ENCODE data around the gene PDGFD.

PDGFD gene

GRCh38 chr11:104148074-104148473 is 15.9 kb downstream of the PDGFD start:
- no peak for TF ChIP-seq CTCF (conservative IDR thresholded peaks at IDR 0.05; ENCODE audit: control insufficient read depth, insufficient read depth, low read depth, low read length)
- H3K4me3 ChIP-seq (ENCODE audit: control insufficient read depth, low read depth, low read length): no peak overlapping the region
- DNase-seq (ENCODE audit: low read depth): peak; percentile 90

DNA sequence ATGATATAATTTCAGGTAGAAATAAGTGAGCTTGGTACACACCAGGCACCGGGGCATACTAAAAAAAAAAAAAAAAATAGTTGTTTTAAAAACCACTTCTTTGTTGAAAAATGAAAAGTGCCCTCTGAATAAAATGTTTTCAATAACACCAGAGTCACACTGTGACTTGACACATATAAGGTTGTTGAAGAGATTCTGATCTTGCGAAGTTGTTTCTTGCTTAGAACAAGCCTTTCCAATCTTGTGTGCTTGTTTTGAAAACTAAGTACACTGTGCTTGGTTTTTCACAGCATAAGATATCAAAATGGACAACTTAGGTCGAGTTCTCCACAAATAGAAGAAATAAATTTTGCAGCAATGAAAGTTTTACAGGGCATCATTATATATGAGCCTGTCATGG is 17.0 kb downstream of the PDGFD start:
- H3K4me3 ChIP-seq (ENCODE audit: control insufficient read depth, low read depth, low read length): no peak overlapping the region
- no peak for DNase-seq (ENCODE audit: low read depth)
- TF ChIP-seq CTCF (conservative IDR thresholded peaks at IDR 0.05; ENCODE audit: control insufficient read depth, insufficient read depth, low read depth, low read length): no peak

GRCh38 chr11:104146421-104146820 is 17.5 kb downstream of the PDGFD start:
- no peak for TF ChIP-seq CTCF (conservative IDR thresholded peaks at IDR 0.05; ENCODE audit: control insufficient read depth, insufficient read depth, low read depth, low read length)
- peak; percentile 37 for DNase-seq (ENCODE audit: low read depth)
- no peak overlapping the region for H3K4me3 ChIP-seq (ENCODE audit: control insufficient read depth, low read depth, low read length)

- no peak overlapping the region for H3K4me3 ChIP-seq (ENCODE audit: control insufficient read depth, low read depth, low read length)
- TF ChIP-seq CTCF (conservative IDR thresholded peaks at IDR 0.05; ENCODE audit: control insufficient read depth, insufficient read depth, low read depth, low read length): no peak
- no peak for DNase-seq (ENCODE audit: low read depth)
These were observed 18.9 kb downstream of the PDGFD start for GRCh38 chr11:104145062-104145461.

DNA sequence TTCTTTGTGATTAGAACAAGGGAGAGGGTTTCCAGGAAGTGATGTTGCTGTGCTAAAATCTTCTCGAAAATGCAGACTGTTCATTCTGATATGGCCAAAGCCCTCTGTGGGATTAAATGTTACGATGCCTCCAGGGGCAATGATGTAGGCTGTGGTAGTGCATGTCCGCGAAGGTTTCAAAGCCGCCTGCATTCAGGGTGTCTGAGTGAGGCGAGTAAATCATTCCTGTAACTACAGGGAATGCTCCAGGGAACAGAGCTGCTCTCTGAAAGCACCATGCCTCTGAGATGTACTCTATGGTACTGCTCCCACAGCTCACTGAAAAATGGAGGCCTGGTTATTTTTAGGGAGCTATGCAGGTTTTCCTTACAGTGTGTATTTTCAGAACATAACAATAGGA is 21.2 kb downstream of the PDGFD start:
- no peak for DNase-seq (ENCODE audit: low read depth)
- H3K4me3 ChIP-seq (ENCODE audit: control insufficient read depth, low read depth, low read length): no peak overlapping the region
- TF ChIP-seq CTCF (conservative IDR thresholded peaks at IDR 0.05; ENCODE audit: control insufficient read depth, insufficient read depth, low read depth, low read length): no peak

DNA sequence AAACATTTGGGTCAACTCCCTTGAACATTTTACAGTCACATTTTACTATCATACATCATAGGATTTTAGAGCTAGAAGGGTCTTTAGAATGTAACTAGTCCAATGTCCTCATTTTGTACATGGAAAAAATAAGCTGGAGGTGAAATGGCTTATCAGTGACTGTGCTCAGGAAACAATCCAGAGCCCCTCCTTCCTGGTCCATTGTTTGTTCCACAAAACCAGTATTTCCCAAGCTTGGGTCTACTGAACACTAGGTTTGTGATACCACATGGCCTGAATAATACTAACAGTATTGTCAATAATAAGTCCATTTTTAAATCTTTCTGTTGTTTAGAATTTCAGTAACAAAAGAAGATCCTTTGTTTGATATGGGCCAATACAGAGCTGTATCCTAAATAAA is 27.1 kb downstream of the PDGFD start:
- TF ChIP-seq CTCF (conservative IDR thresholded peaks at IDR 0.05; ENCODE audit: control insufficient read depth, insufficient read depth, low read depth, low read length): no peak
- no peak overlapping the region for H3K4me3 ChIP-seq (ENCODE audit: control insufficient read depth, low read depth, low read length)
- DNase-seq (ENCODE audit: low read depth): no peak

DNA sequence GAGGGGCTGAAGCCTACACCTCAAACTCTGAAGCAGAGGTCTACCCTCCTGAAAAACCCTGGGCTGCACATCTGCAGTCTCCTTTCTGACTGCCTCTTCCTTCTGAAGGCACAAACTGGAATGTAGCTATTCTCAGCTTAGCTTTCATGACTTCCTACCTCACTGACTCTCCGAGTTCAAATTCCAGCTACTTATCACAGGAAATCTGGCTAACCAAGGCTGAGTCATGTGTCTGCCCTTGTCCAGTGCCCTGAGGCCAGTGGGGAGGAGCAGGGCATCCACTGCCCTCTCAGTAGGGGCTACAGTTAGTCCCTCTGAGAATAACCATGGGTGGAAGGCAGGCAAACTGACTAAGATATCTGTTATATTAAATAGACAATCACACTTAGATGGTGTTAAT is 29.2 kb downstream of the PDGFD start:
- peak; percentile 37 for DNase-seq (ENCODE audit: low read depth)
- no peak overlapping the region for H3K4me3 ChIP-seq (ENCODE audit: control insufficient read depth, low read depth, low read length)
- TF ChIP-seq CTCF (conservative IDR thresholded peaks at IDR 0.05; ENCODE audit: control insufficient read depth, insufficient read depth, low read depth, low read length): no peak
